NB4 (cell line): ENCODE results near the gene OR4S2.
A peak's percentile ranks its signal among the peaks of the same experiment; 100 is the strongest.

Source experiments
- DNase-seq: peaks from one replicate; pipeline ENCODE4 v3.0.0; 2010; ENCODE audit warnings: low read depth
- H3K4me3 ChIP-seq: one replicate; pipeline ENCODE4 v1.5.1; 2011; ENCODE audit warnings: mild to moderate bottlenecking, low read depth, low read length, moderate library complexity
- MYC ChIP-seq: IDR thresholded peaks from 2 replicates; pipeline ENCODE4 v1.6.1; 2011; ENCODE audit warnings: low read depth, low read length
- POLR2A ChIP-seq: IDR thresholded peaks from 2 replicates; pipeline ENCODE4 v1.6.1; 2011; ENCODE audit warnings: mild to moderate bottlenecking; ENCODE audit not compliant: insufficient read length; ENCODE audit errors: extremely low read depth
- TF ChIP-seq, protein P1 (sequence below): IDR thresholded peaks from 2 replicates; pipeline ENCODE4 v1.6.1; 2011; ENCODE audit warnings: low read depth, low read length
- TF ChIP-seq, protein P2 (sequence below): IDR thresholded peaks from one replicate; pipeline ENCODE4 v1.5.1; 2012; ENCODE audit warnings: low read depth, low read length

Gene OR4S2

GRCh38 chr11:55658031-55658573 is 10.0 kb downstream of the OR4S2 start:
- H3K4me3 ChIP-seq, result no peak overlapping the region
- TF ChIP-seq, protein P1, sequence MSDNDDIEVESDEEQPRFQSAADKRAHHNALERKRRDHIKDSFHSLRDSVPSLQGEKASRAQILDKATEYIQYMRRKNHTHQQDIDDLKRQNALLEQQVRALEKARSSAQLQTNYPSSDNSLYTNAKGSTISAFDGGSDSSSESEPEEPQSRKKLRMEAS, result no peak
- no peak for TF ChIP-seq MYC
- TF ChIP-seq POLR2A, result no peak
- TF ChIP-seq, protein P2, sequence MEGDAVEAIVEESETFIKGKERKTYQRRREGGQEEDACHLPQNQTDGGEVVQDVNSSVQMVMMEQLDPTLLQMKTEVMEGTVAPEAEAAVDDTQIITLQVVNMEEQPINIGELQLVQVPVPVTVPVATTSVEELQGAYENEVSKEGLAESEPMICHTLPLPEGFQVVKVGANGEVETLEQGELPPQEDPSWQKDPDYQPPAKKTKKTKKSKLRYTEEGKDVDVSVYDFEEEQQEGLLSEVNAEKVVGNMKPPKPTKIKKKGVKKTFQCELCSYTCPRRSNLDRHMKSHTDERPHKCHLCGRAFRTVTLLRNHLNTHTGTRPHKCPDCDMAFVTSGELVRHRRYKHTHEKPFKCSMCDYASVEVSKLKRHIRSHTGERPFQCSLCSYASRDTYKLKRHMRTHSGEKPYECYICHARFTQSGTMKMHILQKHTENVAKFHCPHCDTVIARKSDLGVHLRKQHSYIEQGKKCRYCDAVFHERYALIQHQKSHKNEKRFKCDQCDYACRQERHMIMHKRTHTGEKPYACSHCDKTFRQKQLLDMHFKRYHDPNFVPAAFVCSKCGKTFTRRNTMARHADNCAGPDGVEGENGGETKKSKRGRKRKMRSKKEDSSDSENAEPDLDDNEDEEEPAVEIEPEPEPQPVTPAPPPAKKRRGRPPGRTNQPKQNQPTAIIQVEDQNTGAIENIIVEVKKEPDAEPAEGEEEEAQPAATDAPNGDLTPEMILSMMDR, result no peak
- peak; percentile 1 for DNase-seq

DNA sequence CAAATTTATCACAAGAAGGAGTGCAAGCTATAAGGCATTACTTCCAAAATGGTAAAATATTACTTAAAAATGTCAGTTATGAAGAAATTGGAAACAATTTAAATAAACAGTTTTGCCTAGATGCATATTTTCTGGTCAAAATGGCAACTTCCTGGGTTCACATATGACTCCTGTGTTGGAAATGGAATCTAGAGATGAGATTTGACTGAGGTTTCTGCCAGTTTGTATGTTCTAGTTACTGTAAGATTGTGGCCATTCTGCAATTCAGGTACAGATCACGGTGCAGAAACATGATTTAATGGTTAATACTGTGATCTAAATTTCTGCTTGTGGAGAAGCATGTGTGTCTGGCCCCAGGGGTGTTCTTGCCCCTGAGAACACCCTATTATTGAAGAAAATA is 10.5 kb downstream of the OR4S2 start:
- H3K4me3 ChIP-seq, result no peak overlapping the region
- no peak for DNase-seq
- TF ChIP-seq, protein P2, result no peak
- TF ChIP-seq POLR2A (no peak), MYC (no peak)
- TF ChIP-seq, protein P1, result no peak

- no peak within 1 kb of the TSS for H3K4me3 ChIP-seq
- TF ChIP-seq POLR2A (no peak), MYC (no peak)
- TF ChIP-seq, protein P2, result no peak
- TF ChIP-seq, protein P1, result no peak
- no peak for DNase-seq
These were observed 13.8 kb downstream of the OR4S2 start, which contains the start of gene OR4C6 for GRCh38 chr11:55661901-55662300. Gene OR4C6 (plus strand): TSS chr11:55662201. CDS start chr11:55665167, 2,966 bp downstream.

DNA sequence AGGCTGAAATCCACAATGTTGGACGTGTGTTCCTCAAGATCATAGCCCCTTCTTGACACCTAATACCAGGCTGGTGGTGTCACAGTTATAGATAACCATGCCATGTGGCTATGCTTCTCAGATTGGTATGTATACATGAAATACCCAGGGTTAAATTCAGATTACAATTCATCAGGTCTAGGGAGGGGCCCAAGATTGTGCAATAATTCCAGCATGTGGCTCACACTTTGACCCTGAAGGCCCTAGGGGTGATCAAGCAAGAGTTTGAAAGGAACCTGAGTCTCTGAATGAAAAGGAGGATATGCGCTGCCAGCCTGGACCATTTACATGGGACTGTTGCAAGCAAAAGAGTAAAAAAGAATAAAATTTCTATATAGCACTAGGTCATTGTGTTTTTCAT is 21.2 kb downstream of the OR4S2 start:
- no peak for TF ChIP-seq MYC
- TF ChIP-seq, protein P2, result no peak
- DNase-seq, result no peak
- no peak overlapping the region for H3K4me3 ChIP-seq

DNA sequence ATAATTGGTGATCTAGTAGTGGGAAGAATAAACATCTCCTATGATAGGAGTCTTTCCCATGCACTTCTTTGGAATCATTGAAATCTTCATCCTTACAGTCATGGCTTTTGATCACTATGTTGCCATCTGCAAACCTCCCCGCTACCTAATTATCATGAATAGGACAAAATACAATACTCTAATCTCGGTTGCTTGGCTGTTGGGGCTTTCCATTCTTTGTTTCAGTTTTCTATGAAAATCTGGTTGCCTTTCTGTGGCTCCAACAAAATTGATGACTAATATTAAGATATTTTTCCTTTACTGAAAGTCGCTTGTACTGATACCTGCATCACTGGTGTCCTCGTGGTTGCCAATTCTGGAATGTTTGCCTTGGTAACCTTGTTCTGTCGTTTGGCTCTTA is 25.7 kb downstream of the OR4S2 start:
- DNase-seq, result no peak
- no peak overlapping the region for H3K4me3 ChIP-seq
- TF ChIP-seq, protein P1, result no peak
- TF ChIP-seq MYC (no peak), POLR2A (no peak)
- TF ChIP-seq, protein P2, result no peak

DNA sequence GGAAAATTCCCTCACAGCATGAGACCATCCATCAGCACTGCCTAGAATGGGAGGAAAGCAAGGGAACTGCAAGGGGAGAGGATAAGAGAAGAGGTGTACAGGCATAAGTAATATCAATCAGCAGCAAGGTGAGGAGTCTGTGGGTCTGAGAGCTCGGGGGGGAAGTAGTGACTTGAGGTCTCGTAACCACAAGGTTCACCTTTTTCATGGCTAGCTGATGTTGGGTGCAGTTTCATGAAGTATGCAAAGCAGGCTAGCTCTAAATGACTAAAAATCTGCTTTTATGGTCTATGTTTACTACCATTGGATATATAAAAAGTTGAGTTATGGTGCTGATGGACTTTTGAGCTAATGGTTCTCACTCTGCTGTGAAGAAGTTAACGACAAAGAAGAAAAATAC is 49.7 kb downstream of the OR4S2 start:
- no peak overlapping the region for H3K4me3 ChIP-seq
- DNase-seq, result no peak
- TF ChIP-seq POLR2A, result no peak
- TF ChIP-seq MYC, result no peak
- TF ChIP-seq, protein P1, result no peak
- TF ChIP-seq, protein P2, result no peak
